Fibroblast of lung (primary cell): Measurements from ENCODE around the gene HDAC4. TPM values are rescaled to one million over a fixed set of nuclear protein-coding genes. Genes with fewer than 3 reads are reported as not detected.

Experiments used
- DNase-seq, 2 donors: peaks; one replicate each; pipeline versions ENCODE4 v3.0.0 to v3.0.0-alpha.2; 2010; ENCODE audit warnings: low read depth in 2 of 2
- H2AFZ ChIP-seq: 2 replicates; pipeline ENCODE4 v1.5.1; 2012; ENCODE audit warnings: low read length, control low read depth, inconsistent platforms
- H3K27ac ChIP-seq: 2 replicates; pipeline ENCODE4 v1.5.1; 2011; ENCODE audit warnings: low read length, control low read depth; ENCODE audit not compliant: insufficient read depth
- H3K27me3 ChIP-seq: 2 replicates; pipeline ENCODE4 v1.5.1; 2011; ENCODE audit warnings: mild to moderate bottlenecking, low read length; ENCODE audit not compliant: control insufficient read depth, insufficient read depth
- H3K36me3 ChIP-seq: 2 replicates; pipeline ENCODE4 v1.5.1; 2011; ENCODE audit warnings: low read length; ENCODE audit not compliant: control insufficient read depth, insufficient read depth
- H3K4me1 ChIP-seq: 2 replicates; pipeline ENCODE4 v1.5.1; 2011; ENCODE audit warnings: low read length; ENCODE audit not compliant: control insufficient read depth, insufficient read depth; ENCODE audit errors: extremely low read depth
- H3K4me2 ChIP-seq: 2 replicates; pipeline ENCODE4 v1.5.1; 2011; ENCODE audit warnings: low read length, control low read depth; ENCODE audit not compliant: insufficient read depth; ENCODE audit errors: extremely low read depth
- H3K4me3 ChIP-seq, 4 experiments: fragments of 200-600 bp in 1 of 4; sonication (generic) in 1 of 4; replicated peaks in 1 of 4; 2 replicates each; pipeline ENCODE4 v1.5.1; 2011 to 2016; ENCODE audit warnings: low read length in 4 of 4, low read depth in 3 of 4, mild to moderate bottlenecking in 3 of 4, control low read depth in 2 of 4, inconsistent platforms in 1 of 4, mixed read lengths in 1 of 4; ENCODE audit not compliant: insufficient read depth in 1 of 4; ENCODE audit errors: control extremely low read depth in 1 of 4
- H3K79me2 ChIP-seq: 2 replicates; pipeline ENCODE4 v1.5.1; 2012; ENCODE audit warnings: mild to moderate bottlenecking, low read length, inconsistent platforms; ENCODE audit not compliant: control insufficient read depth, insufficient read depth
- H3K9ac ChIP-seq: 2 replicates; pipeline ENCODE4 v1.5.1; 2011; ENCODE audit warnings: mild to moderate bottlenecking, low read length, control low read depth; ENCODE audit not compliant: insufficient read depth
- H3K9me3 ChIP-seq: 2 replicates; pipeline ENCODE4 v1.5.1; 2012; ENCODE audit warnings: low read depth, low read length; ENCODE audit not compliant: control insufficient read depth, insufficient read depth
- H4K20me1 ChIP-seq: 2 replicates; pipeline ENCODE4 v1.5.1; 2011; ENCODE audit warnings: low read length; ENCODE audit not compliant: control insufficient read depth, insufficient read depth; ENCODE audit errors: extremely low read depth
- EZH2 ChIP-seq: IDR thresholded peaks from 2 replicates; pipeline ENCODE4 v1.5.1; 2012; ENCODE audit warnings: low read length, control low read depth, mild to moderate bottlenecking; ENCODE audit errors: missing control alignments
- polyA plus RNA-seq, 2 donors: library from polyadenylated mRNA; depleted of rRNA in 1 of 2; stranded (reverse) in 1 of 2; unstranded in 1 of 2; fragments of >200 nt; gene quantifications; 2 replicates each; pipeline ENCODE4 v1.2.1, GENCODE V29; 2011 to 2012; ENCODE audit warnings: missing spikeins in 1 of 2
- total RNA-seq: library from RNA; depleted of rRNA; stranded (reverse); fragments of >200 nt; gene quantifications from 2 replicates; pipeline ENCODE4 v1.2.1, GENCODE V29; 2014
- TF ChIP-seq, protein P1 (sequence below), 2 donors: IDR thresholded peaks in 1 of 2; conservative IDR thresholded peaks in 1 of 2; 1 replicate in 1 of 2; 2 replicates in 1 of 2; pipeline ENCODE4 v1.5.1; 2011 to 2012; ENCODE audit warnings: low read length in 2 of 2, control low read depth in 1 of 2, inconsistent platforms in 1 of 2, low read depth in 1 of 2, mild to moderate bottlenecking in 1 of 2

Gene HDAC4
- total and polyA plus RNA-seq, 2 donors (not counting 1 experiment from before 2014, with no cell fraction given): 7.4 to 19.8 TPM

DNA sequence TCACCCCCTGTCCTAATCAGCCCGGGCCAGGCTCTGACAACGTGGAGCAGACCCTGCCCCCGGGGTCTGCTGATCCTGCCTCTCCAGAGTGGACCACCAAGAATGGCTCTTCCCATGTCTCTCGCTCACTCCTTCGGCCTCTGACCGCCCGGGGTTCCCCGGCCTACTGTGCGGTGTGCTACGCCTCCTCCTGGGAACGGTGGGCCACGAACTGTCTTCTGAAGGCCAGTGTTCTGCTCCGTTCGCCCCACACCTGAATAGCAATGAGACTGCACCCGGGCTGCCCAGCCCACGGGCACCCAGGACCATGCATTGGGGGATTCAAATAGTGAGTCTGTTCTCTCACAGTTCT, 363.3 kb downstream of the HDAC4 start:
- Histone ChIP-seq H3K4me1 (no peaks in the 10 kb centered on the region), H3K9ac (no peak overlapping the region), H3K27me3 (no peaks in the 10 kb centered on the region), H2AFZ (no peak overlapping the region), H4K20me1 (no peaks in the 10 kb centered on the region), H3K4me2 (no peak overlapping the region), H3K27ac (no peak overlapping the region), H3K9me3 (no peaks in the 10 kb centered on the region), H3K79me2 (no peaks in the 10 kb centered on the region), H3K36me3 (no peaks in the 10 kb centered on the region), H3K4me3 (no peak overlapping the region)
- no peak for DNase-seq
- no peak for TF ChIP-seq EZH2
- TF ChIP-seq, protein P1, sequence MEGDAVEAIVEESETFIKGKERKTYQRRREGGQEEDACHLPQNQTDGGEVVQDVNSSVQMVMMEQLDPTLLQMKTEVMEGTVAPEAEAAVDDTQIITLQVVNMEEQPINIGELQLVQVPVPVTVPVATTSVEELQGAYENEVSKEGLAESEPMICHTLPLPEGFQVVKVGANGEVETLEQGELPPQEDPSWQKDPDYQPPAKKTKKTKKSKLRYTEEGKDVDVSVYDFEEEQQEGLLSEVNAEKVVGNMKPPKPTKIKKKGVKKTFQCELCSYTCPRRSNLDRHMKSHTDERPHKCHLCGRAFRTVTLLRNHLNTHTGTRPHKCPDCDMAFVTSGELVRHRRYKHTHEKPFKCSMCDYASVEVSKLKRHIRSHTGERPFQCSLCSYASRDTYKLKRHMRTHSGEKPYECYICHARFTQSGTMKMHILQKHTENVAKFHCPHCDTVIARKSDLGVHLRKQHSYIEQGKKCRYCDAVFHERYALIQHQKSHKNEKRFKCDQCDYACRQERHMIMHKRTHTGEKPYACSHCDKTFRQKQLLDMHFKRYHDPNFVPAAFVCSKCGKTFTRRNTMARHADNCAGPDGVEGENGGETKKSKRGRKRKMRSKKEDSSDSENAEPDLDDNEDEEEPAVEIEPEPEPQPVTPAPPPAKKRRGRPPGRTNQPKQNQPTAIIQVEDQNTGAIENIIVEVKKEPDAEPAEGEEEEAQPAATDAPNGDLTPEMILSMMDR (conservative IDR thresholded peaks at IDR 0.05 in 1 of 2, IDR thresholded peaks at IDR 0.05 in 1 of 2; ENCODE audit: low read depth in 1 of 2, low read length in 2 of 2): no peak

DNA sequence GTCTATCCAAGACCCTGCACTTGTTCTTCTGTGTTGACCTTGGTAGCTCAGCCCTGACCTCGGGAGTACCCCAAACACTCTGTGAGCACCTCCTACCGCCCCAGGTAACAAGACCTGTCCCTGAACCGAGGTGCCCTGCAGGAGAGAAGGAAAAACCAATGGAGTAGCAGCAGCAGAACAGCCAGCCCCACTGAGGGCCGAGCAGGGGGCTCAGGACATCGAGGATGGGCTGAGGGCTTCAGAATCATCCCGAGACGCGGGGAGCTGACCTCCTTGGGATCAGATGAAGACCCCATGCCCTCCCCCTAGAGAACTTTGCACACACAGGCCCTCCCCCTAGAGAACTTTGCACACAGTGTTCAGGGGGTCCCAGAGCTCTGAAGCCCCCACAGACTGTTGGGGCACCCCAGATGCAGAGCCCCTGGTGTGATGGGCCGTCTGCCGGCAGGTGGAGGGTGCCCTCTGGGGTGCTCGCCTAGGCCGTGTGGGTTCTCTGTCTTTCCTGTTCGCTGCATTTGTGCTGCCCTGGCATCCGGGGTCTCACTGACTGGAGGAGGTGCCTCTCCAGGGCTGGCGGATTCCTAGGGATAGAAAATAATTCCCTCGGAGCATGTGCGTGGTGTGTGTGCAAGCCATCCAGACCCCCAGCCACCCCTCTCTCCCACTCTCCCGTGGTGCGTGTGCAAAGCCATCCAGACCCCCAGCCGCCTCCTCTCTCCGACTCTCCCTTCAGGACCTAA, 363.8 kb downstream of the HDAC4 start:
- TF ChIP-seq EZH2: no peak
- TF ChIP-seq, protein P1 (conservative IDR thresholded peaks at IDR 0.05 in 1 of 2, IDR thresholded peaks at IDR 0.05 in 1 of 2; ENCODE audit: low read depth in 1 of 2, low read length in 2 of 2): no peak
- H2AFZ ChIP-seq: no peak overlapping the region
- no peak overlapping the region for H3K27ac ChIP-seq
- H3K79me2 ChIP-seq: no peaks in the 10 kb centered on the region
- no peak overlapping the region for H3K4me2 ChIP-seq
- H3K4me1 ChIP-seq: no peaks in the 10 kb centered on the region
- H3K36me3 ChIP-seq: no peaks in the 10 kb centered on the region
- no peak overlapping the region for H3K4me3 ChIP-seq
- no peaks in the 10 kb centered on the region for H3K9me3 ChIP-seq
- no peak overlapping the region for H3K9ac ChIP-seq
- no peaks in the 10 kb centered on the region for H3K27me3 ChIP-seq
- DNase-seq: no peak
- H4K20me1 ChIP-seq: no peaks in the 10 kb centered on the region

DNA sequence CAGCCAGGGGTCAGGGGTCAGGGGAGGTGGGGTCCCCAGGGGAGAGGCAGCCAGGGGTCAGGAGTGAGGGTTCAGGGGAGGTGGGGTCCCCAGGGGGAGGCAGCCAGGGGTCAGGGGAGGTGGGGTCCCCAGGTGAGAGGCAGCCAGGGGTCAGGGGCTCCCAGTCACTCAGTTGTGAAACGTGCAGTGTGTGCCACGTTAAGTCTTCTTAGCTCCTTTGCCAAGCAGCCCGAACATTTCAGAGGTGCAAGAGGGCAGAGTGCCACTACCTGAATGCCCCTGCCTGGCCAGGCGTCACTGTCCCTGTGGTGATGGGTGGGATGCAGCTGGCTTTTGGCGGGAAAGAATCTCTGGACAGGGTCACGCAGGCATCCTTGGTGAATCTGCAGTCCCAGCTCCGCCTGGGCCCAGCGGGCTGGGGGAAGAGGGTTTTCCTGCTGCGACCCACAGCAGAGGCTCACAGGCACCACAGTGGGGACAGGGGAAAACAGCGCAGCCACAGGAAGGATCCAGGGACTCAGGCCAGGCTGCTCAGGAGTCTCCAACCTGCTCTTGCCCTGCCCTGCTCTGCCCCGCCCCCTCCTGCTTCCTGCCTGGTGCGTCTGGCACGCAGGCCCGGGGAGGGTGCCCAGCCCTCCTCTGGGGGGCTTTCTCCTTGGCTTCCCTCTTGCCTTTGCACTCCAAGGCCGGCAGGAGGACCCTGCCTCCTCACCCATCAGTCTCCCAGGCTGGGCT, 364.7 kb downstream of the HDAC4 start:
- H3K36me3 ChIP-seq: no peaks in the 10 kb centered on the region
- H2AFZ ChIP-seq: no peak overlapping the region
- no peak overlapping the region for H3K9ac ChIP-seq
- no peaks in the 10 kb centered on the region for H3K27me3 ChIP-seq
- no peaks in the 10 kb centered on the region for H3K9me3 ChIP-seq
- no peak for TF ChIP-seq EZH2
- TF ChIP-seq, protein P1 (conservative IDR thresholded peaks at IDR 0.05 in 1 of 2, IDR thresholded peaks at IDR 0.05 in 1 of 2; ENCODE audit: low read depth in 1 of 2, low read length in 2 of 2): no peak
- H3K79me2 ChIP-seq: no peaks in the 10 kb centered on the region
- H3K4me3 ChIP-seq: no peak overlapping the region
- no peaks in the 10 kb centered on the region for H4K20me1 ChIP-seq
- no peaks in the 10 kb centered on the region for H3K4me1 ChIP-seq
- H3K4me2 ChIP-seq: no peak overlapping the region
- H3K27ac ChIP-seq: no peak overlapping the region
- no peak for DNase-seq
